GM18498 (cell line): Measurements from ENCODE around the gene GMDS.

Source experiments
- ATAC-seq: cut with Tn5 transposase; IDR thresholded peaks from one replicate; pipeline ENCODE4 v1.9.1; 2021; ENCODE audit warnings: mild to moderate bottlenecking, moderate library complexity; ENCODE audit not compliant: unreplicated experiment

Gene GMDS

DNA sequence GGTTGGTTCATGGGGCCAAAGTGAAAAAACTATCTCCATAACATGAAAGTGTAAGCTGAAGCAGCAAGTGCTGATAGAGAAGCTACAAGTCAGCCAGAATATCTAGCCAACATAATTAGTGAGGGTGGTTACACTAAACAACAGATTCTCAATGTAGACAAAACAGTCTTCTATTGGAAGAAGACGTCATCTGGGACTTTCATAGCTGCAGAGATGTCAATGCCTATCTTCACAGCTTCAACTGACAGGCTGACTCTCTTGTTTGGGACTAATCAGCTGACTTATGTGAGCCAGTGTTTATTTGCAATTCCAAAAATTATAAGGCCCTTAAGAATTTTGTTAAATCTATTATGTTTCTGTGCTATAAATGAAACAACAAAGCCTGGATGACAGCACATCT is 63.2 kb downstream of the GMDS start:
- ATAC-seq, result no peak

DNA sequence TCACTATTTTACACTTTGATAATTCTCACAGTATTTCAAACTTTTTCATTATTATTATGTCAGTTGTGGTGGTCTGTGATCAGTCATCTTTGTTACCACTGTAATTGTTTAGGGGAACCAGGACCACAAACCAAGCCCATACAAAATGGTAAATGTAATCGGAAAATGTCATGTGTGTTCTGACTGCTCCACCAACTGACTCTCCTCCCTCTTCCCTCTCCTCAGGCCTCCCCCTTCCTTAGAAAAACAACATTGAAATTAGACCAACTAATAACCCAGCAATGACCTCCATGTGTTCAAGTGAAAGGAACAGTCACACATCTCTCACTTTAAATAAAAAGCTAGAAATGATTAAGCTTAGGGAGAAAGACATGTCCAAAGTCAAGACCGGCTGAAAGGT is 63.8 kb downstream of the GMDS start:
- ATAC-seq, result no peak

DNA sequence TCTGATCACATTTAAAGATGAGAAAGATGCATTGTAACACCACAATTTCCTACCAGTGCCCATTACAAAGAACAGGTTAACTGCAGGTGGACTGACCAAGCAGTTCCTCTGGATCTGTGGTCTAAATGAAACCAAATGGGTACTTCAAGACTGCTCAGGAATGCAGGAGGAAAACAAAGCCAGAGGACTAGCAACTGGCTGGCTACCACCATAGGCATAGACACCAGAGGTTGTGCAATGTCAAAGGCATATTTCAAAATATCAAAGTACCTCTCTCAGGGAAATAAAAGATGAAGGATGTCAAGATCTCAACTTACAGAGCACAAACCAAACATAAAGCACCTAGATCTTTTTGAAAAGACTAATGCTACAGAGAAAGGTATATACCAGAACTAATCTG is 65.5 kb downstream of the GMDS start:
- no peak for ATAC-seq

DNA sequence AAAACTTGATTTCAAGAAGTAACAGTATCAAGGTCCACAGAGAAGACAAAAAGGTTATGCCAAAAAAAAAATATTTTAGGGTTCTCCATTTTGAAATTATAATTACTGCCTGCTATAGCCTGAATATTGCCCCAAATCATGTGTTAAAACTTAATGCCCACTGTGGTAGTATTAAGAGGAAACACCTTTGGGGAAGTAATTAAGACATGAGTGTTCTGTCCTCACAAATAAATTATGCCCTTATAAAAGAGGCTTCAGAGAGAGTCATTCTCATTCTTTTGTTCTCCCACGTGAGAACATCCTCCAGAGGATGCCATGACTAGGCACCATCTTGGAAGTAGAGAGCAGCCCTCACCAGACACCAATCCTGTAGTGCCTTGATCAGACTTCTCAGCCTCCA is 66.2 kb downstream of the GMDS start:
- no peak for ATAC-seq

DNA sequence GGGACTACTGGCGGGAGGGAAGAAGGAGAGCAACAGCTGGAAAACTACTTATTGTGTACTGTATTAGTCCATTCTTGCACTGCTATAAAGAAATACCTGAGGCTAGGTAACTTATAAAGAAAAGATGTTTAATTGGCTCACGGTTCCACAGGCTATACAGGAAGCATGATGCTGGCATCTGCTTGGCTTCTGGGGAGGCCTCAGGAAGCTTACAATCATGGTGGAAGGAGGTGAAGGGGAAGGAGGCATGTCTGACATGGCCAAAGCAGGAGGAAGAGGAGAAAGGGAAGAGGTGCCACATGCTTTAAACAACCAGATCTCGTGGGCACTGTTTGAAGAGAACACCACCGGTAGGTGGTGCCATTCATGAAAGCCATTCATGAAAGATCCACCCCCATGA is 67.3 kb downstream of the GMDS start:
- no peak for ATAC-seq

DNA sequence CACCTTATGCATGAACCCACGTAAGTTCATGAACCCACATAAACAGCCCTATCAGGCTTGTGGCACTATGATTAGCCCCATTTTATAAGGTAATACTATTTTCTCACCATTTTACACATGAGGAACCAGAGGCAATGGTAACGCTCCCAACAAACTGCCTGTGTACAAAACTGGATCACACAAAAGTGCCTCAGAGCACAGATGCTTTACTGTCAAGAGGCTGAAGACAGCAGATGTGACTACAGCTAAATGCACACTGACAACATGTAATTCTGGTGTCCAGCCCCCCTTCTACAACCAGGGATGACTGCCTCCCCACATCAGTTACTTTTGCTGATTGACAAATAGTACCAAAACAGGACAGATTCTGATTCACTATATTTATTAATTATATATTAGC is 69.6 kb downstream of the GMDS start:
- no peak for ATAC-seq

DNA sequence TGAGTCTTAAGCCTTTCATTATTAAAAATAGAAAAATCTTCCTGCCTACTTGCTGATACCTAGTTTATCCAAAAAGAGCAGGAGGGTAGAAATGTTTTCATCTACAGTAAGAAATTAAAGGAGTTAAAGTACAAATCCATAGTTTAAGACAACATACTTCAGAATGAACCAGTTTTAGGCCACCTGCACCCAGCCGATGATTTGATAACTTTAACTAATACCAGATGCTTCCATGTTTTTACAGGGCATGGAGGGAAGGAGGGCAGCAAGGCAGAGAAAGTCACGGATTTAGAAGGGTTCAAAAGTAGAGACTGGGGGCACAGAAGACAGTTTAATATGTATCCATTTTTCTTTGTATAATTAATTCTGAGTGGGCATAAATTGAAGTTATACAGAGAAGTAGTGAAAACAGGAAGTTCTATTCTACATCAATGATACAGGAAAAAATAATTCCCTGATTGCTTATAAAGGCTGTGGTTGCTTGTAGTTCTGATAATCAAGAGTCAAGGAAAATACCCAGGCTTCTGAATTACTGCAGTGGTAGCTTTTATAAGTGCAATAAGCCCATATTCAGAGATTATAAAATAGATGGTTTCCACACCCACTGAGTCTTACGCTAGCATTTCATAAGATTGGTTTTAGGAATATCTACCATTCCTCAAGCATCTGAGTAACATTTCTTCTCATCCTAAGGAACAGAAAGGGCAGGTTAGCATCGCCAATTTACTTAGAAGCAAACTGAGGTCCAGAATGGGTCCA is 72.0 kb downstream of the GMDS start:
- no peak for ATAC-seq

DNA sequence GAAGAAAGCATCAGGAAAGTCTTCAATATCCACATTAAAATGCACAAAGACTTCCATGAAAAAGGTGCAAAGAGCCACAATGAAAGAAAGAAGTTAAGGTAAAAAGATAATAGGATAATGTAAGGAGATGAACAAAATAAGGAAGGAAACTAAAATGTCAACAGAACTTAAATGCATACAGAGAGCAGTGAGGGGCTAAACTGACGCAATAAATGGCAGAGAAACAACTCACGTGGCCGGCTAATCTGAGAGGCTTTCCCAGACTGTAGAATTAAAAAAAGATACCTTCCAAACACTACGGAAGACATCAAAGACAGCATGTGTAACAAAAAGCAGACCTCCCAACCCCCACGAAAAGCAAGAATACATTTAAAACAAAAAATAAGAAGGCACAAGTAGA is 73.7 kb downstream of the GMDS start:
- ATAC-seq, result no peak

DNA sequence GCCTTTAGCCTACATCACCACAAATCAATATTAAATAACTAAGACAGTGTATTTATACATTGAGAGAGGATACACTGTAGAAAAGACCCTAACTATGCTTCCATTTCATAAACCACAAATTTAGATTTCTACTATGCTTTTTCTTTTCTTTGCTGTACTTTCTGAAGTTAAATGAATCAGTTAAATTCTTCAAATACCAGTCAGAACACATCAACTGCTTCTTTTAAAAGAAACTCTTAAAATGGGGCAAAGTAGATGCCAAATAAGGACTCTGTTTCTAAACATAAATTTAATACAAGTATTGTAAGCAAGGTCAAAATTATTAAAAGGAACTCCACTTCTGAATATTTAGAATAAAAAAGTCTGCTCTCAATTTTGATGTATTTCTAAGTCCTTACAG is 76.9 kb downstream of the GMDS start:
- ATAC-seq, result no peak

DNA sequence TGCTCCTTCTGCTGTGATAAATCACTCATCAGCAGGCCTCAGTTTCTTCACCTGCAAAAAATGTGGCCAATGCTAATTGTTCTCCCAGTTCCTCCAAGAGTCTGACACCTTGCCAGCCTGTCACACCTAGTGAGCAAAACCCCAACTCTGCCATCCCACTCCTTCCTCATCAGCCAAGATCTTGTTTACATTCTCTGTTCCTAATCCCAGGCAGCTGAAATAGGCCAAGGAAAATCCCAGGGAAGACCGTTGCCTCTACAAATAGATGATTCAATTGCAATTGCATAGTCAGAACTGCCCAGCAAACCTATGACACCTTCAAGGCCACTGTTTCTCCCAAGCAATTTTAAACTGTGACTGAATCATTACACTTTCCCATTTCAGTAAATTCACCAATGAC is 78.7 kb downstream of the GMDS start:
- ATAC-seq, result no peak

DNA sequence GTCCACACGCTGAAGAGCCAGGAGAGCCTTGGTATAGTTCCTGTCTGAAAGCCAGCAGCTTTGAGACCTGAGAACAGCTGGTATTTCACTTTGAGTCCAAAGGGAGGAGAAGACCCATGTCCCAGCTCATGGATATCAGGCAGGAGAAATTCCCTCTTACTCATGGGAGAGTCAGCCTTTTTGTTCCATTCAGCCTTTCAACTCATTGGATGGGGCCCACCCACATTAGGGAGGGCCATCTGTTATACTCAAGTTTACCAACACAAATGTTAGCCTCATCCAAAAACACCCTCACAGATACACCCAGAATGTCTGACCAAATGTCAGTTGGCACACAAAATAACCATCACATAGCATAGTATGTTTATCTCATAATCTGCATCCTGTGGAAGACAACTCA is 80.1 kb downstream of the GMDS start:
- no peak for ATAC-seq

DNA sequence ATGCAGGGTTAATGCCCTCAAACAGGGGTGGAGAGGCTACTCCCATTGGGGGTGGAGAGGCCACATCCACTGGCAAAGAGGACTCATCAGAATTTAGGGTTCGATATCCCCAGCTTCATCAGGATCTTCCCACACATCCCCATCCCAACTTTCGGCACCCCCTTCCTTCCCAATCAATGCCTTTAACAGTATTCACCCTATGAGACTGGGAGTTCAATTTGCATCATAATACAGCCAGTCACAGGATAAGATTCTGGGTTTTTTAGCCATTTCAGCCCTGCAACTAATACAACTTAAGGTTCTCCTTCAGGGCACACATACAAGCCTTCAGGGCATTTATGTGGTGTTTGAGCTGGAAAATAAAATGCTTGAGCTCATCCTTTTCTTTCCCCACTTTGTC is 80.9 kb downstream of the GMDS start:
- no peak for ATAC-seq

DNA sequence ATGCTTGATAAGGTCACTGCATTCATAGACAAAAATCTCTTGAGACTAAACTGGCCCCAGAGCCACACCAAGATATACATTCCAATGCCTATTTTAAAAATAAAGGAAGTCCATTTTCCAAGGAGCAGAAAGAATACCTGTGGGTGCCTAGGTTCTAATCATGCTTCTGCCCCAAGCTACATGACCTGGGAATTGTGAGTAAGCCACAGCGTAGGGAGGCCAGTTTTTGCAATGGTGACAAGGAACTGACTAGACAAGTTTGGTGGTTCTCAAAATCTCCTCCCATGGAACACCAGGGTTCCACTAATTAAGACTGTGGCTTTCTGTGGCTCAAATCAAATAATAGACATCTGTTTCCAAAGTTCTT is 83.3 kb downstream of the GMDS start:
- ATAC-seq, result no peak

DNA sequence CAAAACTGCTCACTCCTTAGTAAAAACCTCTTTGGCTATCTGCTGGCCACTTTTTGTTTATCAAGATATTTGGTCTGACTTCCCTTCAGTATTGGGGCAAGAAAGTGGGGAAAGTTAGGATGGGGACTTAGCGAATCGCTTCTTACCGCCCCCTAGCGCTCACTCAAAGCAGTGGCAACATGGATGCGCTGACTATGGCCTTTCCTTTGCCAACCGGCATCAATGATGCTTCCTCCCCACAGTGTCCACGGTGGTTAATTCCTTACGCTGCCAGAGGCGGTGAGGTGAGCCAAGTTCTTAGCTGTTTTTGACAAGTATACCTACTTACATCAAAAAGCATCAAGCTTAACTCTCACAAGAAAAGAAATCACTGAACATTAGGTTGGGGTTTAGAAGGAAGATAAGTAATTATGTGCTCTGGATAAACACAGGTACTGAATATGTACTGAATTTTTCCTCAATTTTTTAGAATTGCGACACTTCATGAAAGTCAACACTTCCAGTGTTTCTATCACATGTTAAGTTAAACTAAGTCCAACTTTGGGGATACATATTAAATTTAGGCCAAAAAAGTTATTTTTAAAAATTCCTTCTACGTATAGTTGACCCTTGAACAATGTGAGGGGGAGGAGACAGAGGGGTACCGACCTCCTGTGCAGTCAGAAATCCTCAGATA is 86.7 kb downstream of the GMDS start:
- ATAC-seq, result no peak

DNA sequence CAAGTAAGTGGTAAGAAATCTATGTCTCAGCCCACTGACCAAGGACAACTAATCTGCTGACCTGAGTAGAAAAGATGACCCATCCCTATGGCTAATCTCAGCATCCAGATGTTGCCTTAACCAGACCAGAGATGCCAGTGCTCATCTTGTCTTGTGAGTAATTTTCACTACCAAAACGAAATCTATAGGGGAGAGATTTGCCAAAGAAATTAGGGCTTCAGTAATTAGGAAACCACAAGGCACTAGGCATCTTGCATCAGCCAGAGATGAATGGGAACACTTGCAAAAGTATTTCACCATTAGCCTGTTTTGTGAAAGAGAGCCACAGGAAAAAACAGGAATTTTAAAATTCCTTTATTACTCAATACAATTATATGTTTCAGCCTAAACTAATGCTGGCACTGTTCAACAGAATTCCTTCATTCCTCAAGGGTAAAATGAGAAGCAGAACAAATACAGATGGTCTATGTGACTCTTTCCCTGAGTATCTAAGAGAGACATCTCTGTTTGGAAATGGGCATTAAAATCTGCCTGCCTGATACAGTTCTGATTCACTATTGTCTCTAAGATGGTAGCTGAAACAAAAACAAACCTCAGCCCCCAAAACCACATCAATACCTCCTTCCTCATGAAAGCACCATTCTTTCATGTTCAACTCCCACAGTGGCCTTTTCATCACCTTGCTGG is 87.8 kb downstream of the GMDS start:
- ATAC-seq, result peak; percentile 73

DNA sequence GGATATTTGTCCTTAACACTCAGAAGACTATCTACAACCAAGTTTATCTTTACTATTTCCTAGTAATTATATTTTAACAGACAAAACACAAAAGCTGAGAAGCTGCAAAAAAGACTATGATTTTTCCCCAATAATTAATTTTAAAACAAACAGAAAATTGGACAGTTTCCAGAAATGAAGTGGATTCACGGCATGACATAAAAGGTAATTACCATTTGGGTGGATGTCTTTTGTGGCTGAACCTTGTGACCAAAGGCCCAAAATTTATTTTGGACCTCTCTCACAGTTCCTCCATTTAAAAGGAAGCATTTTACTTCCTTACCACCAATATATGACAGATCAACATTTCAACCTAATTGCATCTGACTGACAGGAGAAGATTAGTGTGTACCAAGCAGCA is 90.2 kb downstream of the GMDS start:
- ATAC-seq, result no peak

DNA sequence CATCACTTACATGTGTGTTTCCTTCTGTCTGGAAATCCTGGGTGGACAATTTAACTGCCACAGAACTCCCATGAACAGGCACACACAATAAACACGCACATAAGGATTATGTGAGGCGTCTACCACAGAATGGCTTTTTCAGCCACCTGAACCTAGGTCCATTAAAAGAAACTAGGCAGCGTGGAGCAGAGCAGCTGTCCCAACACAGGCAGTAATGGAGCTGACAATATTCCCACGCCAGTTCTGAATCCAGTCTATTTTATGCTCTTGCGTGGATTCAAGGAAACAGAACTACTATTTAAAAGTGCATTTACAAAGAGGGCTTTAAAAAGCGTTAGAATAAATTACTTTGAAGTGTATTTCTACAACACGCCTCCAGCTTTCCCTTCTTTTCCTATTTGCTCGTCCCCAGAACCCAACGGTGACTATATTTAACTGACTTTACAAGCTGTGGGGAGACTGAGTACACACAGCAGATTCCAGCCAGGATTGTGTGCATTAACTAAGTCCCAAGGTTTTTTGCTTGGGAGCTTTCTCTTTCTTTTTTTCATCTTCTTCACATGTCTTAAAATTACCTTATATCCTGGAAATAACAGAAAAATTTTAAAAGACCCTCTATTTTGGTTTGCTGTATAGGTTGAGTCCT is 95.9 kb downstream of the GMDS start:
- ATAC-seq, result no peak

DNA sequence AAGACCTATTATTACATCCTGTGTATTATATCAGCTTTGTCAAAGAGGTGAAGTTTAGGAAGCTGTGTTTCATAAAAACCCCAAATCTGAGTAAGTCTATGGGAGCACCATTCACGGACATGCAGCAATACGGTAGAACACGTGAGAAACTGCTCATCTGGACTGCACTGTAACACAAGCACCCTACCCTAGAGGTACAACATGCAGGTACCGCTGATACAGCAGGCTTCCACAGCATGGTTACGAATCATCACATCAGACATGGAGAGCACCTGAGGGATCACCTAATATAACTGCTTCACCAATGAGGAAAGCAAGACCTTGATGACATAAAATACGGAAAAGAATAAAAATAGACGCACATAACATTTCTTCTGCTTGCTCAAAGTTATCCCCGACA is 96.7 kb downstream of the GMDS start:
- ATAC-seq, result no peak

DNA sequence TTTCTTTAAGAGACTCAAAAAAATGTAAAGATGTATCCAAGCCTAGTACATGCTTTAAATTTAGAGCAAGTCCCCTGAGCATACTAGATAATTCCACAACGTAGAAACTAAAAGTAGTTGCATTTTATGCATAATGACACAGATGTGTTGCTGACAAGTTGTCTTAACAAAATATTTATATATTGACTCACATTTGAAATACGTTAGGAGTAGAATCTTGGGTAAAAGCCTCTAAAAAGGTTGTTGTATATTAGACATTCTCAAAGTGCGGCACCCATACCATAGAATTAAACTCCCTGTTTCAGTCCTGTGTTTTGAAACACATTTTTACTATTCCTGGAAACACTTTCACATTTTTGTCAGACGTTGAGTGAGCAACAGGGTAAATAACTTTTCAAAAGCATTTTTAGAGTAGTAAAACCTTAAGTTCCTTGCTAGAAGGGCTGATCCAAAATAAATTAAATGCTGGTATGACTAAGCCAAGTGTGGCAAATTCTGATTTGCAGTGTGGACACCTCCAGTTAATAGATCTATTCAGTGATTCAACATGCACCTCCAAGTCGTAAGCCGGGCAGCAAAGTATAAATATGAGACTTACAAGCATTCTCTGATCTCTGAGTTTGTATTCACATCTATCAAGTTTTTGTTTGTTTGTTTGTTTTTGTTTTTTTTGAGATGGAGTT is 97.5 kb downstream of the GMDS start:
- ATAC-seq, result no peak

DNA sequence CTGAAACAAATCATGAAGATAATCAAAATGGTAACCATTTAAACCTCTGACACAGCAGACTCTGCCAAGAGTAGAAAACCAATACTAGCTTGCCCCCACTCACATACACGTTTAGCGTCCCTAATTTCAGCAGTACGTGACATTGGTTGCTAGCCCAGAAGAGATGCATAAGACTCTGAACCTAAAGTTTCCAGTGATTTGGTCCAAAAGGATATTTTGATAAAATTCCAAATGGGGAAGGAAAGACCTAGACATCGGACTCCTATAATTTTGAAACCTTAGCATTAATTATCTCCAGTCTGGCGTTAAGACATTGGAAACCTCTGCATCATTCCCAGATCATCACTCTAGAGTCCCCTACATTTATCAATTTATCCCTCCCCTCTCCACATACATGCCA is 98.1 kb downstream of the GMDS start:
- no peak for ATAC-seq

DNA sequence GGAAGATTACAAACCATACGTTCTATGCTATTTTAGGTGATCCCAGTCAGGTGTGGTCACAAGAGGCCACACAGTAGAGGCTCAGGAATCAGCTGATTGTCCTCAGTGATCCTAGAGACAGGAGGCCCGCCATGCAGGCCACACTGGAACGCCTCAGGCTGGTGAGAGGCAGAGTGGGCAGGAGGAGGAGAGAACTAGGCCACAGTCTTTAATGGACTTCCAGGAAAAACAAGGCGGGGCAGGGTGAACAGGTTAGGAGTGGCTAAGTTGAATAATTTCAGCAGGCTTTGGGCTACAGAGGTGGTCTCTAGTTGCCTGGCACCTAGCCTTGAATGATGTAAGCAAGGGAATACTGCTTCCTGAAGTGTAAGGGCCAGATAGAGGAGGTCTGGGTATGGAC is 101.2 kb downstream of the GMDS start:
- ATAC-seq, result no peak
